ENCODE data around the gene WLS.
A peak's percentile ranks its signal among the peaks of the same experiment; 100 is the strongest.

WLS gene

GRCh38 chr1:68220420-68220819, 11.9 kb downstream of the WLS start:
- no peak for DNase-seq (ENCODE audit: low read depth)
- H3K4me3 ChIP-seq (ENCODE audit: low read length): no peak overlapping the region
- no peak for TF ChIP-seq CTCF (IDR thresholded peaks at IDR 0.05; ENCODE audit: insufficient read depth, low read depth, low read length, missing control alignments)

GRCh38 chr1:68218490-68218889, 13.8 kb downstream of the WLS start:
- TF ChIP-seq CTCF (IDR thresholded peaks at IDR 0.05; ENCODE audit: insufficient read depth, low read depth, low read length, missing control alignments): no peak
- DNase-seq (ENCODE audit: low read depth): peak; percentile 82
- no peak overlapping the region for H3K4me3 ChIP-seq (ENCODE audit: low read length)

- no peak for DNase-seq (ENCODE audit: low read depth)
- no peak for TF ChIP-seq CTCF (IDR thresholded peaks at IDR 0.05; ENCODE audit: insufficient read depth, low read depth, low read length, missing control alignments)
- H3K4me3 ChIP-seq (ENCODE audit: low read length): no peak overlapping the region
Measured at GRCh38 chr1:68217618-68218017, 14.7 kb downstream of the WLS start.

GRCh38 chr1:68217060-68217554, 15.2 kb downstream of the WLS start:
- DNase-seq (ENCODE audit: low read depth): no peak
- no peak for TF ChIP-seq CTCF (IDR thresholded peaks at IDR 0.05; ENCODE audit: insufficient read depth, low read depth, low read length, missing control alignments)
- H3K4me3 ChIP-seq (ENCODE audit: low read length): no peak overlapping the region

GRCh38 chr1:68216089-68216772, 16.1 kb downstream of the WLS start:
- DNase-seq (ENCODE audit: low read depth): no peak
- no peak for TF ChIP-seq CTCF (IDR thresholded peaks at IDR 0.05; ENCODE audit: insufficient read depth, low read depth, low read length, missing control alignments)
- no peak overlapping the region for H3K4me3 ChIP-seq (ENCODE audit: low read length)

- TF ChIP-seq CTCF (IDR thresholded peaks at IDR 0.05; ENCODE audit: insufficient read depth, low read depth, low read length, missing control alignments): no peak
- DNase-seq (ENCODE audit: low read depth): peak; percentile 72
Measured at GRCh38 chr1:68213843-68214242, 18.5 kb downstream of the WLS start.

More at GRCh38 chr1:68213843-68214242, 18.5 kb downstream of the WLS start:
- H3K4me3 ChIP-seq (ENCODE audit: low read length): no peak overlapping the region
